Measurements from ENCODE around the gene FOXP3.

The FOXP3 gene

DNA sequence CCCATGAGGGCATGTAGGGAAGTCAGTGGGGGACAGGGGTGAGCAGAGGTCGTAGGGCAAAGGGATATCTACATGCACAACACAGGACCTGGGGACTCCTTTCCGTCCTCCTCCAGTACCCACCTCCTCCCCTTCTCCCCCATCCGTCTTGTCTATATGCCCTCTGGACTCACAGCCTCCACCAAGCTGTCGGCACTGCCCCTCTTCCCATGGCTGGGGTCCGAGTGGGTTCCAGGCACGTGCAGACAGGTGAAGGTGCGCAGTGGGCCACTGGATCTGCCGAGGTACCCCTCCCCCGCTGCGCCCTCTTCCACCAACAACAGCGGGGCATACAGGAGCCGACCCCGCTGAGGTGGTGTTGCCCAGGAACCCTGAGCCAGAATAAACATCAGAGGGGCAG, 59.1 kb downstream of the FOXP3 start:
- Histone ChIP-seq H3K4me1 (0 out of 2 replicates have a peak, but pooled peaks cover 2% of the 10 kb centered on the region), H3K27me3 (no peaks in the 10 kb centered on the region), H3K9me3 (no peaks in the 10 kb centered on the region), H3K4me3 (ENCODE audit: low read depth, low read length) (no peak overlapping the region), H3K36me3 (no peaks in the 10 kb centered on the region)
- TF ChIP-seq, protein P1, sequence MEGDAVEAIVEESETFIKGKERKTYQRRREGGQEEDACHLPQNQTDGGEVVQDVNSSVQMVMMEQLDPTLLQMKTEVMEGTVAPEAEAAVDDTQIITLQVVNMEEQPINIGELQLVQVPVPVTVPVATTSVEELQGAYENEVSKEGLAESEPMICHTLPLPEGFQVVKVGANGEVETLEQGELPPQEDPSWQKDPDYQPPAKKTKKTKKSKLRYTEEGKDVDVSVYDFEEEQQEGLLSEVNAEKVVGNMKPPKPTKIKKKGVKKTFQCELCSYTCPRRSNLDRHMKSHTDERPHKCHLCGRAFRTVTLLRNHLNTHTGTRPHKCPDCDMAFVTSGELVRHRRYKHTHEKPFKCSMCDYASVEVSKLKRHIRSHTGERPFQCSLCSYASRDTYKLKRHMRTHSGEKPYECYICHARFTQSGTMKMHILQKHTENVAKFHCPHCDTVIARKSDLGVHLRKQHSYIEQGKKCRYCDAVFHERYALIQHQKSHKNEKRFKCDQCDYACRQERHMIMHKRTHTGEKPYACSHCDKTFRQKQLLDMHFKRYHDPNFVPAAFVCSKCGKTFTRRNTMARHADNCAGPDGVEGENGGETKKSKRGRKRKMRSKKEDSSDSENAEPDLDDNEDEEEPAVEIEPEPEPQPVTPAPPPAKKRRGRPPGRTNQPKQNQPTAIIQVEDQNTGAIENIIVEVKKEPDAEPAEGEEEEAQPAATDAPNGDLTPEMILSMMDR (IDR thresholded peaks at IDR 0.05; ENCODE audit: low read depth, low read length): no peak
- DNase-seq: no peak

DNA sequence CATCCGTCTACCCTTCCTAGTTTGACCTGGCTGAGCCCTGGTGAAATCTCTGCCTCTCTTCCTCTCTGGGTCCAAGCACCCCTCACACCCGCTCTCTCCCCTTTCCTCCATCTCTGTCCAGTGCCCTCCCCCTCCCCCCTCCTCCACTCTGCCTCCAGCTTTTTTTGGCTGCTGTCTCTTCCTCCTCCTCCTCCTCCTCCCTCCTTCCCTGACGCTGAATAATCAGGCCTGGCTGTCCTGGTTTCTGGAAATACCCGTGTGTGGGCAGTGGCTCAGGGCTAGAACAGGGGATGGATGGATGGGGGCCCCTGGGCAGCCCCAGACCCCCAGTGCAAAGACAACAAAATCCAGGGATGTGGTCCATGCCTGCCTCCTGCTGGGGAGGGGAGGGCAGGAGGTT, 59.8 kb downstream of the FOXP3 start:
- no peak overlapping the region for H3K4me3 ChIP-seq (ENCODE audit: low read depth, low read length)
- TF ChIP-seq, protein P1 (IDR thresholded peaks at IDR 0.05; ENCODE audit: low read depth, low read length): no peak
- no peaks in the 10 kb centered on the region for H3K36me3 ChIP-seq
- H3K27me3 ChIP-seq: no peaks in the 10 kb centered on the region
- no peaks in the 10 kb centered on the region for H3K9me3 ChIP-seq
- no peak for DNase-seq
- H3K4me1 ChIP-seq: 0 out of 2 replicates have a peak, but pooled peaks cover 2% of the 10 kb centered on the region

DNA sequence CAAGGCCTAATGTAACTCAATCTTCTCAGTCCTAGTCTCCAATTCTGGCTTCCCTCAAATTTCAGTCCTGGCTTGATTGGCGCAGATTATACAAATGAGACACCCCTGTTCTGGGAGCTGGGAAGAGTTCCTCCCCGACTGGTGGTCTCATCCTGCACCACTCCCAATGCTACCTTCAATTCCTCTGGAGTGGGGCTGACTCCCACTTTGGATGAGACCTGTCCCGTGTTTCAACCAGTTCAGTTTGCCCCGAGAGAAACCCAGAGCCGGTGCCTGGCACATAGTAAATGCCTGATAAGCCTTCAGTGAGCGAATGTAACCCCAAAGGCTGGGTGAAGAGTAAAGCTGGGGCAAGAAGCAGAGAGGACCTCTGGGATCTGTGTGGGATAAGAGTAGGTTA, 60.5 kb downstream of the FOXP3 start:
- TF ChIP-seq, protein P1 (IDR thresholded peaks at IDR 0.05; ENCODE audit: low read depth, low read length): no peak
- Histone ChIP-seq H3K36me3 (no peaks in the 10 kb centered on the region), H3K9me3 (no peaks in the 10 kb centered on the region), H3K4me3 (ENCODE audit: low read depth, low read length) (no peak overlapping the region), H3K27me3 (no peaks in the 10 kb centered on the region), H3K4me1 (0 out of 2 replicates have a peak, but pooled peaks cover 2% of the 10 kb centered on the region)
- DNase-seq: no peak

DNA sequence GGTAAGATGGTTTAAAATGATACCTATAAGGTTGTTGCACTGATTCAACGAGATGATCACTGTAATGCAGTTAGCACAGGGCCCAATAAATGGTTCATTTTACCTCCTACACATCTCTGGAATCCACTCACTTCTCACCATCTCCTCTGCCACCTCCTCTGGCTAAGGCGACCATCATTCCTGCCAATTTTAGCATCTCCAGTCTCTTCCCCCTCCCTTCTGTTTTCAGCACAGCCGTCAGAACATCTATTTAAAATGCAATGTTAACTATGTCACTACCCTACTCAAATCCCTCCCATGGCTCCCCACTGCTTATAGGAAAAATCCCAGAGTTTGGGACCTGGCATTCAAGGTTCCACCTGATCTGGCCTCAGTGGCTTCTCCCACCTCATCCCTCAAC, 61.0 kb downstream of the FOXP3 start:
- DNase-seq: no peak
- H3K4me1 ChIP-seq: 0 out of 2 replicates have a peak, but pooled peaks cover 2% of the 10 kb centered on the region
- no peaks in the 10 kb centered on the region for H3K27me3 ChIP-seq
- H3K36me3 ChIP-seq: no peaks in the 10 kb centered on the region
- no peaks in the 10 kb centered on the region for H3K9me3 ChIP-seq
- H3K4me3 ChIP-seq (ENCODE audit: low read depth, low read length): no peak overlapping the region
- TF ChIP-seq, protein P1 (IDR thresholded peaks at IDR 0.05; ENCODE audit: low read depth, low read length): no peak

DNA sequence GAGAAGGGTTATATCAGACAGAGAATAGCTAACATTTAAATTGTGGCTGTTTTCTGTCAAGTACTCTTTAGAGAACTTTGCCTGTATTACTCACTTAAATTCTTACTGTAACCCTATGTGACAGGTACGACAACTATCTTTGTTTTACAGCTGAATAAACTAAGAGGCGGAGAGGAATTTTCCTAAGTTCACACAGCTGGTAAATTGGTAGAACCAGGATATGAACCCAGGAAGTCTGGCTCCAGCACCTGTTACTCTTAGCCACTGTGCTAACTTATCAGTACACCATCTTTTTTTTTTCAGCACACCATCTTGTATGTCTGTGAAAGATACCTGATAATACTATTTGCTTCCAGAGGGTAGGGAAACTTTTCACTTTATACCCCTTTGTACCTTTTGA, 62.5 kb downstream of the FOXP3 start:
- DNase-seq: no peak
- Histone ChIP-seq H3K9me3 (no peaks in the 10 kb centered on the region), H3K27me3 (no peaks in the 10 kb centered on the region), H3K36me3 (no peaks in the 10 kb centered on the region), H3K4me1 (0 out of 2 replicates have a peak, but pooled peaks cover 2% of the 10 kb centered on the region), H3K4me3 (ENCODE audit: low read depth, low read length) (no peak overlapping the region)
- TF ChIP-seq, protein P1 (IDR thresholded peaks at IDR 0.05; ENCODE audit: low read depth, low read length): no peak
